Measurements from ENCODE around the gene RNF25.
A peak's percentile ranks its signal among the peaks of the same experiment; 100 is the strongest.

Gene RNF25

GRCh38 chr2:218671654-218672566 is at the start of gene RNF25, which contains the start of gene STK36:
TSS of gene RNF25 (minus strand) at chr2:218672002. CDS start at chr2:218671970, 32 bp downstream.
TSS of gene STK36 (plus strand) at chr2:218672086. CDS start at chr2:218672830, 744 bp downstream.
- in situ Hi-C loops (cut with MboI; ENCODE audit: low pct_unique_long_range_greater_than_20kb, low sequenced_read_pairs), result no loop called here
- DNase-seq, result peak; percentile 88

GRCh38 chr2:218721488-218721887 is 49.7 kb upstream of the RNF25 start:
- in situ Hi-C loops (cut with MboI; ENCODE audit: low pct_unique_long_range_greater_than_20kb, low sequenced_read_pairs), result no loop called here
- no peak for DNase-seq

- DNase-seq, result no peak
- in situ Hi-C loops (cut with MboI; ENCODE audit: low pct_unique_long_range_greater_than_20kb, low sequenced_read_pairs), result no loop called here
Observed at GRCh38 chr2:218720048-218721041, 48.5 kb upstream of the RNF25 start.

GRCh38 chr2:218719457-218719856 is 47.7 kb upstream of the RNF25 start:
- DNase-seq, result no peak
- in situ Hi-C loops (cut with MboI; ENCODE audit: low pct_unique_long_range_greater_than_20kb, low sequenced_read_pairs), result no loop called here

- in situ Hi-C loops (cut with MboI; ENCODE audit: low pct_unique_long_range_greater_than_20kb, low sequenced_read_pairs), result no loop called here
- DNase-seq, result no peak
Observed at GRCh38 chr2:218718058-218718457, 46.3 kb upstream of the RNF25 start.

GRCh38 chr2:218717262-218717661 is 45.5 kb upstream of the RNF25 start:
- in situ Hi-C loops (cut with MboI; ENCODE audit: low pct_unique_long_range_greater_than_20kb, low sequenced_read_pairs), result no loop called here
- no peak for DNase-seq

GRCh38 chr2:218716070-218716469 is 44.3 kb upstream of the RNF25 start:
- in situ Hi-C loops (cut with MboI; ENCODE audit: low pct_unique_long_range_greater_than_20kb, low sequenced_read_pairs), result no loop called here
- no peak for DNase-seq

- peak; percentile 16 for DNase-seq
- in situ Hi-C loops (cut with MboI; ENCODE audit: low pct_unique_long_range_greater_than_20kb, low sequenced_read_pairs), result no loop called here
Observed at GRCh38 chr2:218713922-218714321, 42.1 kb upstream of the RNF25 start.

- no peak for DNase-seq
- in situ Hi-C loops (cut with MboI; ENCODE audit: low pct_unique_long_range_greater_than_20kb, low sequenced_read_pairs), result no loop called here
Observed at GRCh38 chr2:218711550-218711929, 39.7 kb upstream of the RNF25 start.

GRCh38 chr2:218710687-218711549 is 39.1 kb upstream of the RNF25 start, which contains the start of gene TTLL4:
TSS of gene TTLL4 (plus strand) at chr2:218710835. CDS start at chr2:218737677, 26,842 bp downstream.
- peak; percentile 96 for DNase-seq
- in situ Hi-C loops (cut with MboI; ENCODE audit: low pct_unique_long_range_greater_than_20kb, low sequenced_read_pairs), result no loop called here

- in situ Hi-C loops (cut with MboI; ENCODE audit: low pct_unique_long_range_greater_than_20kb, low sequenced_read_pairs), result no loop called here
- no peak for DNase-seq
Observed at GRCh38 chr2:218710334-218710686, 38.5 kb upstream of the RNF25 start.

GRCh38 chr2:218709908-218710307 is 38.1 kb upstream of the RNF25 start:
- in situ Hi-C loops (cut with MboI; ENCODE audit: low pct_unique_long_range_greater_than_20kb, low sequenced_read_pairs), result no loop called here
- DNase-seq, result no peak

GRCh38 chr2:218708086-218708485 is 36.3 kb upstream of the RNF25 start:
- in situ Hi-C loops (cut with MboI; ENCODE audit: low pct_unique_long_range_greater_than_20kb, low sequenced_read_pairs), result no loop called here
- DNase-seq, result no peak

GRCh38 chr2:218703341-218703740 is 31.5 kb upstream of the RNF25 start:
- no peak for DNase-seq
- in situ Hi-C loops (cut with MboI; ENCODE audit: low pct_unique_long_range_greater_than_20kb, low sequenced_read_pairs), result no loop called here

- no peak for DNase-seq
- in situ Hi-C loops (cut with MboI; ENCODE audit: low pct_unique_long_range_greater_than_20kb, low sequenced_read_pairs), result no loop called here
Observed at GRCh38 chr2:218701806-218702205, 30.0 kb upstream of the RNF25 start.

- in situ Hi-C loops (cut with MboI; ENCODE audit: low pct_unique_long_range_greater_than_20kb, low sequenced_read_pairs), result no loop called here
- DNase-seq, result no peak
Observed at GRCh38 chr2:218698885-218699284, 27.1 kb upstream of the RNF25 start.

GRCh38 chr2:218694405-218695145 is 22.8 kb upstream of the RNF25 start:
- no peak for DNase-seq
- in situ Hi-C loops (cut with MboI; ENCODE audit: low pct_unique_long_range_greater_than_20kb, low sequenced_read_pairs), result no loop called here

- in situ Hi-C loops (cut with MboI; ENCODE audit: low pct_unique_long_range_greater_than_20kb, low sequenced_read_pairs), result no loop called here
- no peak for DNase-seq
Observed at GRCh38 chr2:218691234-218691633, 19.4 kb upstream of the RNF25 start.

Data from KBM-7 (cell line).